IMR-90 (cell line): ENCODE measurements around the gene GLDC. TPM values are rescaled to one million over a fixed set of nuclear protein-coding genes. Genes with fewer than 3 reads are reported as not detected.

Experiments used
- ATAC-seq: fragments of 200-7000 bp; cut with Tn5 transposase; 2 replicates; pipeline ENCODE4 v1.9.1; 2020; ENCODE audit warnings: low read depth, mild to moderate bottlenecking, moderate library complexity
- BruUV-seq: library from RNA; stranded (reverse); fragments of 400-500 nt; replicated peaks from 2 replicates; lab custom pipeline; 2021; lab: Mats Ljungman, UMichigan
- CTCF ChIA-PET: fragments of 300-600 bp; formaldehyde crosslinking; extraction: SDS; loops from one replicate; lab custom pipeline; 2021; ENCODE audit warnings: antibody characterized with exemption; lab: Yijun Ruan, JAX
- POLR2A ChIA-PET: fragments of 300-600 bp; sonication (Branson Sonifier 250); formaldehyde crosslinking; loops from one replicate; lab custom pipeline; 2022; ENCODE audit warnings: antibody characterized with exemption; ENCODE audit not compliant: unreplicated experiment; lab: Charles Lee
- DNase-seq: peaks from one replicate; pipeline ENCODE4 v3.0.0; 2013
- H2AFZ ChIP-seq: replicated peaks from 2 replicates; pipeline ENCODE3; 2013; ENCODE audit warnings: low read length, mild to moderate bottlenecking; ENCODE audit not compliant: poor library complexity
- H2AK5ac ChIP-seq: 2 replicates; pipeline ENCODE4 v1.6.1; 2013; ENCODE audit warnings: low read depth, low read length, inconsistent platforms
- H2AK9ac ChIP-seq: replicated peaks from 2 replicates; pipeline ENCODE3; 2013; ENCODE audit warnings: mild to moderate bottlenecking, low read depth, low read length, moderate library complexity; ENCODE audit not compliant: poor library complexity
- H2BK120ac ChIP-seq: 2 replicates; pipeline ENCODE4 v1.6.1; 2013; ENCODE audit warnings: low read depth, low read length, inconsistent platforms
- H2BK15ac ChIP-seq: 3 replicates; pipeline ENCODE4 v1.6.1; 2013; ENCODE audit warnings: low read depth, low read length, inconsistent platforms
- H2BK20ac ChIP-seq: 2 replicates; pipeline ENCODE4 v1.6.1; 2013; ENCODE audit warnings: low read depth, mild to moderate bottlenecking, inconsistent platforms, low read length, moderate library complexity
- H2BK5ac ChIP-seq: 2 replicates; pipeline ENCODE4 v1.6.1; 2013; ENCODE audit warnings: mild to moderate bottlenecking, low read depth, low read length, inconsistent platforms; ENCODE audit not compliant: poor library complexity, severe bottlenecking
- H3K14ac ChIP-seq: replicated peaks from 2 replicates; pipeline ENCODE4 v1.6.1; 2013; ENCODE audit warnings: low read depth, low read length, inconsistent platforms
- H3K18ac ChIP-seq: 2 replicates; pipeline ENCODE4 v1.6.1; 2013; ENCODE audit warnings: low read depth, low read length, control low read depth
- H3K23ac ChIP-seq: 2 replicates; pipeline ENCODE4 v1.6.1; 2013; ENCODE audit warnings: low read depth, low read length, inconsistent platforms
- H3K27ac ChIP-seq: 2 replicates; pipeline ENCODE4 v1.5.1; 2013; ENCODE audit warnings: mild to moderate bottlenecking, control low read depth, low read length; ENCODE audit not compliant: insufficient read depth
- H3K27me3 ChIP-seq: 2 replicates; pipeline ENCODE4 v1.6.1; 2013; ENCODE audit warnings: low read length; ENCODE audit not compliant: control insufficient read depth, insufficient read depth
- H3K36me3 ChIP-seq: 2 replicates; pipeline ENCODE4 v1.6.1; 2013; ENCODE audit warnings: low read length, mixed read lengths; ENCODE audit not compliant: control insufficient read depth, insufficient read depth
- H3K4ac ChIP-seq: 2 replicates; pipeline ENCODE4 v1.6.1; 2013; ENCODE audit warnings: low read depth, low read length, inconsistent platforms
- H3K4me1 ChIP-seq: 2 replicates; pipeline ENCODE4 v1.6.1; 2013; ENCODE audit warnings: low read length, mixed read lengths; ENCODE audit not compliant: control insufficient read depth, insufficient read depth
- H3K4me2 ChIP-seq: 2 replicates; pipeline ENCODE4 v1.6.1; 2013; ENCODE audit warnings: low read depth, mild to moderate bottlenecking, control low read depth, low read length, moderate library complexity
- H3K4me3 ChIP-seq: 2 replicates; pipeline ENCODE4 v1.5.1; 2013; ENCODE audit warnings: low read depth, mild to moderate bottlenecking, control low read depth, low read length, moderate library complexity; ENCODE audit not compliant: insufficient read depth
- H3K56ac ChIP-seq: 2 replicates; pipeline ENCODE4 v1.6.1; 2013; ENCODE audit warnings: low read length, inconsistent platforms; ENCODE audit not compliant: insufficient read depth; ENCODE audit errors: extremely low read depth
- H3K79me1 ChIP-seq, 2 experiments: 2 replicates each; pipeline ENCODE4 v1.6.1; 2013; ENCODE audit warnings: low read length in 2 of 2, inconsistent platforms in 1 of 2, low read depth in 1 of 2
- H3K9ac ChIP-seq: 2 replicates; pipeline ENCODE4 v1.6.1; 2013; ENCODE audit warnings: low read depth, low read length, control low read depth
- H3K9me1 ChIP-seq: 2 replicates; pipeline ENCODE4 v1.6.1; 2013; ENCODE audit warnings: low read length, inconsistent platforms; ENCODE audit not compliant: insufficient read depth
- H3K9me3 ChIP-seq: 2 replicates; pipeline ENCODE4 v1.6.1; 2013; ENCODE audit warnings: low read length; ENCODE audit not compliant: control insufficient read depth, insufficient read depth
- H4K20me1 ChIP-seq: 2 replicates; pipeline ENCODE4 v1.6.1; 2013; ENCODE audit warnings: low read length, inconsistent platforms; ENCODE audit not compliant: insufficient read depth
- H4K5ac ChIP-seq: 2 replicates; pipeline ENCODE4 v1.6.1; 2013; ENCODE audit warnings: mild to moderate bottlenecking, low read depth, low read length, control low read depth
- H4K8ac ChIP-seq, 2 experiments: 2 replicates each; pipeline ENCODE4 v1.6.1; 2013; ENCODE audit warnings: low read depth in 2 of 2, low read length in 2 of 2, control low read depth in 1 of 2, inconsistent platforms in 1 of 2
- H4K91ac ChIP-seq: 2 replicates; pipeline ENCODE4 v1.6.1; 2013; ENCODE audit warnings: low read depth, low read length, inconsistent platforms; ENCODE audit not compliant: insufficient read depth
- ELK1 ChIP-seq: fragments of 150-350 bp; IDR thresholded peaks from 2 replicates; pipeline ENCODE4 v1.6.1; 2016; ENCODE audit warnings: low read depth, mild to moderate bottlenecking, low read length, moderate library complexity, borderline replicate concordance
- NFE2L2 ChIP-seq: fragments of 150-350 bp; IDR thresholded peaks from 2 replicates; pipeline ENCODE4 v1.6.1; 2016; ENCODE audit warnings: low read depth, mild to moderate bottlenecking, low read length
- RCOR1 ChIP-seq: IDR thresholded peaks from 2 replicates; pipeline ENCODE4 v1.6.1; 2012; ENCODE audit warnings: mild to moderate bottlenecking, low read length, improper control_type of control experiment; ENCODE audit not compliant: insufficient replicate concordance
- SMC3 ChIP-seq: fragments of 150-350 bp; IDR thresholded peaks from 2 replicates; pipeline ENCODE4 v1.6.1; 2016; ENCODE audit warnings: low read depth, mild to moderate bottlenecking, antibody characterized with exemption, low read length, moderate library complexity
- WGBS, 2 experiments: methylation state at CpG; one replicate each; pipeline versions ENCODE4 v1.1.5 to v1.1.7; 2013; ENCODE audit warnings: missing lambda C conversion rate in 2 of 2; ENCODE audit not compliant: insufficient read length in 1 of 2; ENCODE audit errors: extremely low coverage in 2 of 2; 5-methylcytosine and 5-hydroxymethylcytosine counted together
- dilution Hi-C: fragments of 300-500 bp; cut with HindIII; formaldehyde crosslinking; loops from one replicate; pipeline ENCODE4 v1.14.3; 2018; ENCODE audit warnings: low sequenced_read_pairs; ENCODE audit not compliant: unreplicated experiment
- in situ Hi-C: fragments of 300-500 bp; cut with MboI; formaldehyde crosslinking; loops from 3 replicates; pipeline ENCODE4 v1.14.3; 2019; ENCODE audit warnings: low sequenced_read_pairs, inconsistent platforms, mixed read lengths
- intact Hi-C: fragments of 100-400 bp; cut with micrococcal nuclease; formaldehyde crosslinking; loops from 2 replicates; pipeline ENCODE4 v1.10.0; 2022
- polyA plus RNA-seq, 3 experiments: library from polyadenylated mRNA; depleted of rRNA; stranded (reverse); fragments of >200 nt; gene quantifications; 2 replicates each; pipeline ENCODE4 v1.2.3, GENCODE V29; 2012; ENCODE audit warnings: low replicate concordance in 1 of 3
- total RNA-seq: library from RNA; depleted of rRNA; stranded (reverse); fragments of >200 nt; gene quantifications from 2 replicates; pipeline ENCODE4 v1.2.3, GENCODE V29; 2012

The GLDC gene
- total and polyA plus RNA-seq, 2 of the 4 experiments (the other 2 are of a cell fraction): 0.36 to 0.50 TPM

- no peak overlapping the region for H2BK20ac ChIP-seq
- TF ChIP-seq RCOR1 (no peak), NFE2L2 (no peak), SMC3 (no peak), ELK1 (no peak)
- BruUV-seq: no TSS peak
Measured at GRCh38 chr9:6551136-6551535, 94.4 kb downstream of the GLDC start.

More at GRCh38 chr9:6551136-6551535, 94.4 kb downstream of the GLDC start:
- no CpG with 5 or more reads among the region's 2 CpGs for WGBS, 2 experiments
- Histone ChIP-seq H3K4me2 (no peak overlapping the region), H3K4me3 (no peak overlapping the region), H2BK120ac (no peak overlapping the region), H2AK9ac (no peak overlapping the region), H2AFZ (no peak overlapping the region), H4K20me1 (peaks cover 7% of the 10 kb centered on the region), H4K91ac (no peak overlapping the region), H3K36me3 (no peaks in the 10 kb centered on the region), H3K79me1 (no peaks in the 10 kb centered on the region), H3K23ac (no peak overlapping the region), H3K18ac (peak overlapping the region; percentile 76; the same call in 1 of the 2 replicates), H2AK5ac (no peak overlapping the region), H2BK5ac (no peak overlapping the region), H4K8ac (no peak overlapping the region), H3K9me1 (peaks cover 5% of the 10 kb centered on the region; the same call in 1 of the 2 replicates), H3K4me1 (peaks cover 9% of the 10 kb centered on the region), H2BK15ac (no peak overlapping the region), H3K4ac (no peak overlapping the region), H3K9ac (no peak overlapping the region), H3K14ac (no peak overlapping the region), H3K27me3 (no peaks in the 10 kb centered on the region), H3K9me3 (no peaks in the 10 kb centered on the region), H4K5ac (no peak overlapping the region), H3K56ac (no peak overlapping the region), H3K27ac (no peak overlapping the region)
- ATAC-seq: no peak
- POLR2A ChIA-PET: no interaction called here
- dilution Hi-C loops (no loop called here), intact Hi-C loops (no loop called here), in situ Hi-C loops (no loop called here)
- DNase-seq: no peak
- CTCF ChIA-PET: interaction anchor here (0.6 kb wide), 1 partner anchor 293 kb away, joined by 3 read pairs; no protein-coding TSS in a partner anchor
